Nucleus accumbens (tissue), 56 donors: ENCODE data around the gene R3HDM4.
"Not testable (repeated sequence)": the region's sequence is repeated elsewhere in the genome, so short reads cannot be mapped to it uniquely, and the experiment has no call there.

ENCODE experiments used
- DNase-seq, 56 donors: peaks; one replicate each; lab custom pipeline; 2025; lab: John Stamatoyannopoulos, UW

The R3HDM4 gene

DNA sequence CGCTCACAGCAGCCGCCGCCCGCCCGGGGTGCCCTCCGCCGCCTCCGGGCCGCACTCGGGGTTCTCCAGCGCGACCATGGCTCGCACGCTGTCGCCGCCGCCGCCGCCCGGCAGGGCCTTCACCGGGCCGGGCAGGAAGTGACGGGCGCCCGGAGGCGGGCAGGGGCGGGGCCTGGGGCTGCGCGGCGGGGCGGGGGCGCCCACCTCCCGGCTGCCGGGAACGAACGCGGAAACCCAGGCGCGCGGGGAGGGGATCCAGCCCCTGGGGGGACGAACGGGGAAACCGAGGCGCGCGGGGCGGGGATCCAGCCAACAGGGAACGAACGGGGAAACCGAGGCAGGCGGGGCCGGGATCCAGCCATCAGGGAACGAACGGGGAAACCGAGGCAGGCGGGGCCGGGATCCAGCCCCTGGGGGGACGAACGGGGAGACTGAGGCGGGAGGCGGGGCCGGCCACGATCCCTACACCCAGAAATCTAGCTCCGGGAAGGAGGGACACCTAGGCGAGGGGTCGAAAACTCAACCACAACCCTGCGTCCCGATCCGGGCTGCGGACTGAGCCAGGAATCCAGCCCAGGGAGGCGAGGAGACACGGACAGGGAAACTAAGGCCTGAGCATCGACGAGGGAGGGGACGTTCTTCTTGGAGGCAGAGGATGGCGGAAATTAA lies at the start of gene R3HDM4:
Gene R3HDM4 (minus strand): TSS at position 140 of the 669 bp plus-strand sequence. CDS start 62 bp downstream, at position 78.
- DNase-seq: peak in 53 of 56 donors; percentile 13 to 86 (median 58)

DNA sequence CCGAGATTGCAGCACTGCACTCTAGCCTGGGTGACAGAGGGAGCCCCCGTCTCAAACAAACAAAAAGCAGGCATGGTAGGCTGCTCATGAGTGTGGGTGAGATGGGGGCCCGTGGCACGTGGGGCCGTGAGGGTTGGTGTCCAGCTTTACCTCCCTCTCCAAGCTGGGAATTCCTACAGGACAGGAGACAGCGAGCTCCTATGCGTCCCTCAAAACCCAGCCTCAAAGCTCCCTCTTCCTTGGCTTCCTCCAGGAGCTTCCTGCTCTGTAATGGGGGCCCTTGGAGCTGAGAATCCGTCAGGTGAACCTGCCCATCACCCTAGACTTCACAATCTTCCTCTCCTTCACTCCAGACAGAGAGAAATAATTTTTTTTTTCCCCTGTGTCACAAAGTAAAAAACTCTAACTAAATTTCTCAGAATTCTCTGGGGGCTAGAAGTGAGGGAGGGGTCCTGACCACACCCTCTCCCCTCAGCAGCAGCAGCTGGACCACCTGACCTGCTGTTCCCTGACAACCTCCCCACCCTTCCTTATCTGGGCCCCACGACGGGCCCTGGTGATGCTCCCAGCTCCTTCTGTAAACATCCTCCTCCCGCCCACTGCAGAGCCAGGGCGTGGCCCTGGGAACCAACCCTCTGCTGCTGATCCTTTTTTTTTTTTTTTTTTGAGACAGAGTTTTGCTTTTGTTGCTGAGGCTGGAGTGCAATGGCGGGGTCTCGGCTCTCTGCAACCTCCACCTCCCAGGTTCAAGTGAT lies 49.0 kb upstream of the R3HDM4 start:
- no peak for DNase-seq

GRCh38 chr19:960601-960938 lies 47.6 kb upstream of the R3HDM4 start:
- no peak for DNase-seq

- no peak for DNase-seq
These were observed 47.0 kb upstream of the R3HDM4 start for GRCh38 chr19:960020-960419.

DNA sequence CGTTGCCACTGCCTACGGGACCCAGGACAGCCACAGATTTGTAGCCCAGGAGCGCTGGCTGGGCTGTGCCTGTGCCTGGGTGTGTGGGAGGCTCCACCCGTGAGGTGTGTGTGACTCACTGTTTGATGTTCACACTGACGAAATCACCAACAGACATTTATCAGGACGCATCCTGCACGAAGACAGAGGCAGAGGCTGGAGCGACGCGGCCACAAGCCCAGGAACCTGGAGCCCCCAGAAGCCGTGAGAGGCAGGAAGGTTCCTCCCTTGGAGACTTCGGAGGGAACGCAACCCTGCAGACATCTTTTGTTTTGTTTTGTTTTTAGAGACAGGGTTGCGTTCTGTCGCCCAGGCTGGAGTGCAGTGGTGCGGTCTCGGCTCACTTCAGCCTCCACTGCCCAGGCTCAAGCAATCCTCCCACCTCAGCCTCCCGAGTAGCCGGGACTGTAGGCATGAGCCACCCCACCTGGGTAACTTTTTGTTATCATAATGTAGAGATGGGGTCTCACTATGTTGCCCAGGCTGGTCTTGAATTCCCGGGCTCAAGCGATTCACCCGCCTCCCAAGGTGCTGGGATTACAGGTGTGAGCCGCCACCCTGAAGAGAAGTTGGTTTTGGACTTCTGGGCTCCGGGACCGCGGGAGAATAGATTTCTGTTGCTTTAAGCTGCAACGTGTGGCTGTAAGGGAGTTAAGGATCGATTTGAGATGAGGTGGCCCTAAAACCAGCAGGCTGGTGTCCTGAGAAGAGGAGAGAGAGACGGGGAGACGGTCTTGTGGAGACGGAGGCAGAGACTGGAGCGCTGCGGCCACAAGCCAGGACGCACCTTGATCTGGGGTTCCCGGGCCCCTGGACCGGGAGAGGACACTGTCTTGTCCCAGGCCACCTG lies 46.2 kb upstream of the R3HDM4 start:
- peak in 29 of 56 donors; percentile 3 to 70 (median 20) for DNase-seq

GRCh38 chr19:957578-957977 lies 44.6 kb upstream of the R3HDM4 start:
- DNase-seq: not testable (repeated sequence)

- DNase-seq: no peak
These were observed 43.9 kb upstream of the R3HDM4 start for GRCh38 chr19:956766-957440.

DNA sequence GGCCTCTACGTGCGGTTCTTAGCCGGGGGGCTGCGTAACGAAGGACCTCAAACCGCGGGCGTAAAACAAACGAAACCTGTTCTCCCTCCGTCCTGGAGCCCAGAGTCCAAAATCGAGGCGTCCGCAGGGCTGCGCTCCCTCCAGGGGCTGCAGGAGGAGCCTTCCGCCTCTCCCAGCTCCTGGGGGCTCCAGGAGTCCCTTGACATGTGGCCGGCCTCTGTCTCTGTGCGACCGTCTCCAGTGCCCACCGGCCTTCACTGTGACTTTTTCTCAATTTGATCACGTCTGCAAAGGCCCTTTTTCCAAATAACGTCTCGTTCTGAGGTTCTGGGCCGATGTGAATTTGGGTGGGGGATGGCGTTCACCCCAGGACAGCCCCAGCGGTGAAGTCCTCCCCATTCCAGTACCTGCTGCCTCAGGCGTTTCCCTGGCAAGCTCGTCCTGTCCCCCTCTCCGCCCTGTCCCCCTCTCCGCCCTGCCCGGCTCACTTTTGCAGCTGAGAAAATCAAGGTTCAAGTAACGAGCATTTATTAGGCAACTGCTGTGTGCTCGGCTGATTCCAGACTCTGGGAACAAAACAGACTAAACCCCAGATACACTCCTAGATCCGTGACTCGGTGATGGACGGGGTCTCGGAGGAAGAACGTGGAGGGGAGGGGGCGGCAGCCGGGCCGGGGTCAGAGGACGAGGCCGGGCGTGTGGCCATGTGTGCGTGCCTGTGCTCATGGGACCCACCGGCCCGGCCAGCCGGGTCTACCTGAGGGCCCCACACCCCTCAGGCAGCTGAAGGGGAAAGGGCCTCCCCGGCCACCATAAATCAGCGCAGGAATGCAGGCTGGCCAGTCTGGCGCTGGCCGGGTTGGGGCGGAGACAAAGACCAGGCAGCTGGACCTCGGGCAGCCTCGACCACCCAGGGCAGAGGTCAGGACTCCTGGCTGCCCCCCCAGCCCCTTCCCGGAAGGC lies 43.1 kb upstream of the R3HDM4 start:
- no peak for DNase-seq

GRCh38 chr19:954672-955494 lies 41.9 kb upstream of the R3HDM4 start:
- no peak for DNase-seq

- no peak for DNase-seq
These were observed 41.3 kb upstream of the R3HDM4 start for GRCh38 chr19:954272-954671.

DNA sequence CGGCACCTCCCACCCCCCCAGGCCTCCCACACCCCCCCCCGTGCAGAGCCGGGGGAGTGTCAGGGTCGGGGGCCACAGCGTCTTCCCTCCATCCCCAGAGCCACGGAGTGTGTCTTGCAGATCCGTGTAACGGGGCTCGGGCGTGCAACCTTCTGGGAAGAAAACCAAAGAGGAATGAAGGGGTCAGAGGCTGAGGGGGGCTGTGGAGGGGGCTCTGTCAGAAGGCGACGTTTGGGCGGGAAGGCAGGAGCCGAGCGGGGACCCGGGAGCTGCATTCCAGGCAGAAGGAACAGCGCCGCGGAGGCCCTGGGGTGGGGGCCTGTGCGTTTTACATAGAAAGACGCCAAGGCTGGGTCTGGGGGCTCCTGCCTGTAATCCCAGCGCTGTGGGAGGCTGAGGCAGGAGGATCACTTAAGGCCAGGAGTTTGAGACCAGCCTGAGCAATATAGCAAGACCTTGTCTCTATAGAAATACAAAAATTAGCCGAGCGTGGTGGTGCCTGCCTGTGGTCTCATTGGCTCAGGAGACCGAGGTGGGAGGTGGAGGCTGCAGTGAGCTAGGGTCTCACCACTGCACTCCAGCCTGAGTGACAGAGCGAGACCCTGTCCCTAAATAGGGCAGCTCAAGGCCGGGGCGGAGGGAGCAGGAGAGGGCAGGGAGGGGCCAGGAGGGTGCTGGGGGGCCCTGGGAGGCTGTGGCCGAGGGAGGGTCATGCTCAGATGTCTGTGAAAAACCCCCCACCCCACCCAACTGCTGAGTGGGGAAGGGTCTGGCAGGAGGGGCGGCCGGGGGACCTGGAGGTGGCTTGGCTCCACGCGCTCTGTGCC lies 40.6 kb upstream of the R3HDM4 start:
- no peak for DNase-seq

DNA sequence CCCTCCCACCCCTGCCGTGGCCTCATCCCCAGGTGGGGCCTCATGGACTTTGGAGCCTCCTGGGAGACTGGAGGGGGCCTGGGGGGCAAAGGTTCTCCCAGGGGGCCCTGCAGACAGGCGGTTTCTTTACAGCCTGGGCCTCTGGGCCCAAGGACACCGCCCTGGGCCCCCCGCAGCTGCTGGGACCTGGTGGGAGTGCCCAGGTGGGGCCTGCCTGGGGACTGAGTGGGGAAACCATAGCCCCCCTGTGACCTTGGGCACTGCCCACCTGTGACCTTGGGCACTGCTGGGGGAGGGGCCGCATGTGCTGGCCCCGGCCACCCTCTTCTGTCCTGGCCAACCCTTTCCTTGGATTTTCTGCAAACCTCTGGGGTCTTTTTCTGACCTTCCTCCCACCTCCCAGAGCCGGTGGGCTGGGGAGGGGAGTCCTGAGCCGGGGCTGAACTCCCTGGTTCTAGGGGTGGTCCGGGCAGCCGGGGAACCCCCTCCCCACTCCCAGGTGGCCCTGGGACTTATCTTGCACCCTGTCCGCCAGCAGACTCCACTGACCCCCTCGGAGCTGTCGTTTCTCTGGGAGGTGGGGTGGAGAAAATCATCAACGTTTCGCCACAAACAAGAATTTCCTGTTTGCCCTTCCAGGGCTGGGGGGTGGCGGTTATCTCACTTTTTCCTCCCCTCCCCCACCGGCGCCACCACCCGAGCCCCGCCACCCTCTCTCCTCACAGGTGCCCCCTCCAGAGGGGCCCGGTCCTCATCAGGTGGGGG lies 39.8 kb upstream of the R3HDM4 start:
- DNase-seq: no peak

DNA sequence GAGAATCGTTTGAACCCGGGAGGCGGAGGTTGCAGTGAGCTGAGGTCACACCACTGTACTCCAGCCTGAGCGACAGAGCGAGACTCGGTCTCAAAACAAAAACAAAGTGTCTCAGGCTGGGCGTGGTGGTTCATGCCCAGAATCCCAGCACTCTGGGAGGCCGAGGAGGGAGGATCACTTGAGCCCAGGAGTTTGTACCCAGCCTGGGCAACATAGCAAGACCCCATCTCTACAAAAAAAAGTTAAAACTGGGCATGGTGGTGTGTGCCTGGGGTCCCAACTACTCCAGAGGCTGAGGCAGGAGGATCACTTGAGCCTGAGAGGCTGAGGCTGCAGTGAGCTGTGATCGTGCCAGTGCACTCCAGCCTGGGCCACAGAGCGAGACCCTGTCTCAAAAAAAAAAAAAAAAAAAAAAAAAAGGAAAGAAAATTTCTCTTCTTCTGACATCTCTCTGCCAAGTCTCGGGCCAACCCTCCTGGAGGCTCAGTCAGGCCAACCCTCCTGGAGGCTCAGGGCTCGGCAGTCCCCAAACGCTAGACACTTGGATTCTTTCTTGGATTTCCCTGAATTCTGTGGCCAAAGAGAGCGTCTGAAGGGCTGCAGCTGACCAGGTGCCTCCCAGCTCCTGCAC lies 39.1 kb upstream of the R3HDM4 start:
- DNase-seq: no peak

DNA sequence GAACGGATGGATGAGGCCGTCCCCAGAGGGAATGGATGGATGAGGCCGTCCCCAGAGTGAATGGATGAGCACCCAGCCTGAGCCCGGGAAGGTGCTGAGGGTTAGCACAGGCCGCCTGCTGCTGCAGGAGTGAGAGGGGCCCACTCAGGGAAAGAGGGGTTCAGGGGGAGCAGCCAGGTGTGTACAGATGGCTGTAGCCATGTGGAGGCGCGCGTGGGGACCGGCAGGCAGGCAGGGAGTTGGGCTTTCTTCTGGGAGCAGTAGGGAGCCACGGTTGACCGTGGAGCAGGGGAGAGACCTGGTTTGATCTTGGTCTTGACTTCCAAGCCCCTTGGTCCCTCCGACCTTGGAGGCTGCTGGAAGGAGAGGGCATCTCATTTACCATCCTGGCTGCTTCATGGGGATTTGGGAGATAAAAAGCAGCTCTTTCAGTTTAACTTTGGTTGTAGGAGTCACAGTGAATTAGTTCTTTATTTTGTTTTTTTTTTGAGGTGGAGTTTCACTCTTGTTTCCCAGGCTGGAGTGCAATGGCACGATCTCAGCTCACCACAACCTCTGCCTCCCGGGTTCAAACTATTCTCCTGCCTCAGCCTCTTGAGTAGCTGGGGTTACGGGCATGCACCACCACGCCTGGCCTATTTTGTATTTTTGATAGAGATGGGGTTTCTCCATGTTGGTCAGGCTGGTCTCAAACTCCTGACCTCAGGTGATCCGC lies 37.5 kb upstream of the R3HDM4 start:
- DNase-seq: no peak

DNA sequence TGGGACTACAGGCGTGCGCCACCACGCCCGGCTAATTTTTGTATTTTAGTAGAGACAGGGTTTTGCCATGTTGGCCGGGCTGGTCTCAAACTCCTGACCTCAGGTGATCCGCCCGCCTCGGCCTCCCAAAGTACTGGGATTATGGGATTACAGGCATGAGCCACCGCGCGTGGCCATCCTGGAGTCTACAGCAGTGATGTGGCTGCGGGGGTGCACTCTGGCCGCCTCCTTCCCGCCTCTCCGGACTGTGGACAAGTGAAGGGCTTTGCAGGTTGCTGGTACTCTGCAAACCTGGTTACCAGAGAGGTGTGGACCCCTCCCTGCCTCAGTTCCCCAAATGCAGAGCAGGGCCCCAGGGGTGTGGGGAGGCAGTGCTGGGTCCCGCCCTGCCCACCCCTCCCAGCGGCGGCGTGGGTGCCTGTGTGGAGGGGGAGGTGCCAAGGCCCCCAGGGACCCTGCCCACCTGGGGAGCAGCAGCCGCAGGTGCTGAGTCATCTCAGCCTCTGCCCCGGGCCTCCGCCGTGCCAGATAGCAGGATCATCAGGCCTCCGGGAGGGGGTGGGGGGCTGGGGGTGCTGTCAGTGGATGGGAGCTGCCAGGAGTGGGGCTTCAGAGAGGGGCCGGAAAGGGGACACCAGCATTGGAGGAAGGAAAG lies 36.0 kb upstream of the R3HDM4 start:
- DNase-seq: no peak
